Ishikawa (cell line): Measurements from ENCODE around the gene GSN.

ENCODE experiments used
- CEBPB ChIP-seq: IDR thresholded peaks from 2 replicates; pipeline ENCODE4 v1.6.1; 2012
- CREB1 ChIP-seq: IDR thresholded peaks from 2 replicates; pipeline ENCODE4 v1.6.1; 2012; ENCODE audit warnings: low read depth
- EP300 ChIP-seq: IDR thresholded peaks from 2 replicates; pipeline ENCODE4 v1.6.1; 2012; ENCODE audit warnings: borderline replicate concordance
- FOXM1 ChIP-seq: IDR thresholded peaks from 2 replicates; pipeline ENCODE4 v1.6.1; 2012; ENCODE audit warnings: low read depth, borderline replicate concordance
- NFIC ChIP-seq: IDR thresholded peaks from 2 replicates; pipeline ENCODE4 v1.6.1; 2012
- RAD21 ChIP-seq: IDR thresholded peaks from 2 replicates; pipeline ENCODE4 v1.6.1; 2012; ENCODE audit warnings: low read depth
- TAF1 ChIP-seq: IDR thresholded peaks from 2 replicates; pipeline ENCODE4 v1.6.1; 2012; ENCODE audit warnings: low read depth, mild to moderate bottlenecking
- TEAD4 ChIP-seq: IDR thresholded peaks from 2 replicates; pipeline ENCODE4 v1.6.1; 2012
- YY1 ChIP-seq: IDR thresholded peaks from 2 replicates; pipeline ENCODE4 v1.6.1; 2012; ENCODE audit warnings: low read depth
- ZBTB7A ChIP-seq: IDR thresholded peaks from 2 replicates; pipeline ENCODE4 v1.6.1; 2012; ENCODE audit warnings: low read depth
- TF ChIP-seq, protein P1 (sequence below): IDR thresholded peaks from 2 replicates; pipeline ENCODE4 v1.6.1; 2012; ENCODE audit warnings: low read depth, mild to moderate bottlenecking

DNA sequence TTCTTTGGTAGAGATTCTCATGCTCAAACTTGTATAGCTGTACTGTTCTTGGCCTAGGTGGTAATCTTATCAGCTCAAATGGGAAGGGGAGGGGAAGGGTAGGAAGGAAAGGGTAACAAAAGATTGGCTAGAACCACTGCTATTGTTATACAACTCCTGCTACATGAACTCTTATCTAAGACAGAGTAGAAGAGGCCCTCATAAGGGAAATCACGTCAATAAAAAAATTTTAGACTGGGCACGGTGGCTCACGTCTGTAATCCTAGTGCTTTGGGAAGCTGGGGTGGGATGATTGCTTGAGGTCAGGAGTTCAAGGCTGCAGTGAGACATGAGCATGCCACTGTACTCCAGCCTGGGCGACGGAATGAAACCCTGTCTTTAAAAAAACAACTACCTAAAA, 86.2 kb downstream of the GSN start:
- no peak for TF ChIP-seq EP300
- no peak for TF ChIP-seq CREB1
- no peak for TF ChIP-seq TAF1
- TF ChIP-seq TEAD4, result no peak
- TF ChIP-seq ZBTB7A, result no peak
- TF ChIP-seq, protein P1, sequence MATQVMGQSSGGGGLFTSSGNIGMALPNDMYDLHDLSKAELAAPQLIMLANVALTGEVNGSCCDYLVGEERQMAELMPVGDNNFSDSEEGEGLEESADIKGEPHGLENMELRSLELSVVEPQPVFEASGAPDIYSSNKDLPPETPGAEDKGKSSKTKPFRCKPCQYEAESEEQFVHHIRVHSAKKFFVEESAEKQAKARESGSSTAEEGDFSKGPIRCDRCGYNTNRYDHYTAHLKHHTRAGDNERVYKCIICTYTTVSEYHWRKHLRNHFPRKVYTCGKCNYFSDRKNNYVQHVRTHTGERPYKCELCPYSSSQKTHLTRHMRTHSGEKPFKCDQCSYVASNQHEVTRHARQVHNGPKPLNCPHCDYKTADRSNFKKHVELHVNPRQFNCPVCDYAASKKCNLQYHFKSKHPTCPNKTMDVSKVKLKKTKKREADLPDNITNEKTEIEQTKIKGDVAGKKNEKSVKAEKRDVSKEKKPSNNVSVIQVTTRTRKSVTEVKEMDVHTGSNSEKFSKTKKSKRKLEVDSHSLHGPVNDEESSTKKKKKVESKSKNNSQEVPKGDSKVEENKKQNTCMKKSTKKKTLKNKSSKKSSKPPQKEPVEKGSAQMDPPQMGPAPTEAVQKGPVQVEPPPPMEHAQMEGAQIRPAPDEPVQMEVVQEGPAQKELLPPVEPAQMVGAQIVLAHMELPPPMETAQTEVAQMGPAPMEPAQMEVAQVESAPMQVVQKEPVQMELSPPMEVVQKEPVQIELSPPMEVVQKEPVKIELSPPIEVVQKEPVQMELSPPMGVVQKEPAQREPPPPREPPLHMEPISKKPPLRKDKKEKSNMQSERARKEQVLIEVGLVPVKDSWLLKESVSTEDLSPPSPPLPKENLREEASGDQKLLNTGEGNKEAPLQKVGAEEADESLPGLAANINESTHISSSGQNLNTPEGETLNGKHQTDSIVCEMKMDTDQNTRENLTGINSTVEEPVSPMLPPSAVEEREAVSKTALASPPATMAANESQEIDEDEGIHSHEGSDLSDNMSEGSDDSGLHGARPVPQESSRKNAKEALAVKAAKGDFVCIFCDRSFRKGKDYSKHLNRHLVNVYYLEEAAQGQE, result no peak
- no peak for TF ChIP-seq FOXM1
- no peak for TF ChIP-seq YY1
- TF ChIP-seq CEBPB, result no peak
- no peak for TF ChIP-seq NFIC
- no peak for TF ChIP-seq RAD21
